Breast epithelium (tissue), 4 donors: ENCODE results near the gene KRT5. TPM values are rescaled to one million over a fixed set of nuclear protein-coding genes. Genes with fewer than 3 reads are reported as not detected.
"Not testable (repeated sequence)": the region's sequence is repeated elsewhere in the genome, so short reads cannot be mapped to it uniquely, and the experiment has no call there.

Experiments
- DNase-seq, 2 donors: peaks; one replicate each; pipeline ENCODE4 v3.0.0-alpha.2; 2019; ENCODE audit warnings: low spot score in 2 of 2
- H3K27ac ChIP-seq, 2 donors: fragments of 200-600 bp; sonication (generic) in 1 of 2; one replicate each; pipeline ENCODE4 v1.5.1; 2016 to 2019; ENCODE audit warnings: mild to moderate bottlenecking in 1 of 2
- H3K27me3 ChIP-seq, 2 donors: fragments of 200-600 bp; sonication (generic) in 1 of 2; one replicate each; pipeline versions ENCODE4 v1.5.1 to v1.6.0; 2017 to 2019; ENCODE audit warnings: control low read depth in 1 of 2, mild to moderate bottlenecking in 1 of 2
- H3K36me3 ChIP-seq: fragments of 200-600 bp; one replicate; pipeline ENCODE4 v1.5.1; 2019
- H3K4me1 ChIP-seq, 2 donors: fragments of 200-600 bp; sonication (generic); one replicate each; pipeline ENCODE4 v1.5.1; 2016 to 2019; ENCODE audit warnings: control low read depth in 1 of 2
- H3K4me3 ChIP-seq, 3 donors: fragments of 200-600 bp; sonication (generic); 1 replicate in 2 of 3; 2 replicates in 1 of 3; pipeline ENCODE4 v1.5.1; 2016 to 2019; ENCODE audit warnings: mild to moderate bottlenecking in 3 of 3, moderate library complexity in 2 of 3
- H3K9me3 ChIP-seq, 2 donors: fragments of 200-600 bp; sonication (generic) in 1 of 2; one replicate each; pipeline ENCODE4 v1.5.1; 2016 to 2019; ENCODE audit warnings: control low read depth in 1 of 2
- CTCF ChIP-seq, 3 donors: fragments of 450-650 bp; IDR thresholded peaks; one replicate each; pipeline ENCODE4 v1.5.1; 2016 to 2017; ENCODE audit warnings: antibody characterized with exemption in 3 of 3, mild to moderate bottlenecking in 3 of 3, moderate library complexity in 3 of 3
- POLR2A ChIP-seq: fragments of 450-650 bp; IDR thresholded peaks from one replicate; pipeline ENCODE4 v1.6.1; 2016; ENCODE audit warnings: antibody characterized with exemption, mild to moderate bottlenecking, moderate library complexity
- POLR2AphosphoS5 ChIP-seq, 3 donors: sonication (generic); formaldehyde crosslinking; IDR thresholded peaks; one replicate each; pipeline ENCODE4 v1.6.1; 2017; ENCODE audit warnings: antibody characterized with exemption in 3 of 3
- intact Hi-C: fragments of 100-400 bp; cut with DNase I; formaldehyde crosslinking; loops from one replicate; pipeline ENCODE4 v1.15.1; 2023; ENCODE audit warnings: low total_unique reads
- total RNA-seq, 3 donors: library from RNA; depleted of rRNA; stranded (reverse); fragments of >200 nt; gene quantifications; one replicate each; pipeline ENCODE4 v1.1.0, GENCODE V29; 2016

KRT5 gene
- total RNA-seq, 3 donors from 2014 or later: 4.3 to 464 (median 413) TPM

- no peak for DNase-seq
- no peaks in the 10 kb centered on the region for H3K9me3 ChIP-seq
- H3K4me3 ChIP-seq: no peak overlapping the region
- TF ChIP-seq POLR2AphosphoS5 (IDR thresholded peaks at IDR 0.05) (no peak), CTCF (IDR thresholded peaks at IDR 0.05) (no peak), POLR2A (no peak)
- no peaks in the 10 kb centered on the region for H3K36me3 ChIP-seq
- H3K4me1 ChIP-seq: no peaks in the 10 kb centered on the region
- no peaks in the 10 kb centered on the region for H3K27me3 ChIP-seq
- H3K27ac ChIP-seq: no peak overlapping the region
- intact Hi-C loops: loop anchor here (10.0 kb wide), 1 partner anchor 642 kb away; no protein-coding TSS in a partner anchor
Observed at GRCh38 chr12:52502877-52503276, 17.3 kb downstream of the KRT5 start.

GRCh38 chr12:52501490-52501889, 18.7 kb downstream of the KRT5 start:
- DNase-seq: no peak
- no peak overlapping the region for H3K4me3 ChIP-seq
- TF ChIP-seq CTCF (IDR thresholded peaks at IDR 0.05): no peak
- no peak for TF ChIP-seq POLR2A
- TF ChIP-seq POLR2AphosphoS5 (IDR thresholded peaks at IDR 0.05): no peak
- H3K27ac ChIP-seq: no peak overlapping the region
- no peaks in the 10 kb centered on the region for H3K27me3 ChIP-seq
- peaks cover 0 to 1% of the 10 kb centered on the region in 2 donors for H3K4me1 ChIP-seq
- no peaks in the 10 kb centered on the region for H3K36me3 ChIP-seq
- intact Hi-C loops: loop anchor here (10.0 kb wide), 1 partner anchor 643 kb away; no protein-coding TSS in a partner anchor
- no peaks in the 10 kb centered on the region for H3K9me3 ChIP-seq

- peaks cover 0 to 11% of the 10 kb centered on the region in 2 donors for H3K4me1 ChIP-seq
- intact Hi-C loops: loop anchor here (10.0 kb wide), 1 partner anchor 644 kb away; no protein-coding TSS in a partner anchor
- H3K27ac ChIP-seq, H3K9me3 ChIP-seq, H3K4me3 ChIP-seq, H3K36me3 ChIP-seq, H3K27me3 ChIP-seq, DNase-seq: not testable (repeated sequence)
Observed at GRCh38 chr12:52500574-52500973, 19.6 kb downstream of the KRT5 start.

GRCh38 chr12:52499806-52500560, 20.2 kb downstream of the KRT5 start:
- no peaks in the 10 kb centered on the region for H3K36me3 ChIP-seq
- DNase-seq: no peak
- no peaks in the 10 kb centered on the region for H3K9me3 ChIP-seq
- intact Hi-C loops: loop anchor here (10.0 kb wide), 1 partner anchor 645 kb away; no protein-coding TSS in a partner anchor
- H3K27me3 ChIP-seq: no peaks in the 10 kb centered on the region
- peaks cover 2 to 15% of the 10 kb centered on the region in 2 donors for H3K4me1 ChIP-seq
- H3K27ac ChIP-seq: no peak overlapping the region
- TF ChIP-seq POLR2AphosphoS5 (IDR thresholded peaks at IDR 0.05) (no peak), POLR2A (no peak), CTCF (IDR thresholded peaks at IDR 0.05) (no peak)
- H3K4me3 ChIP-seq: no peak overlapping the region

GRCh38 chr12:52498946-52499345, 21.2 kb downstream of the KRT5 start:
- Histone ChIP-seq H3K27ac (no peak overlapping the region), H3K36me3 (no peaks in the 10 kb centered on the region), H3K4me3 (no peak overlapping the region), H3K27me3 (no peaks in the 10 kb centered on the region), H3K4me1 (peaks cover 4 to 26% of the 10 kb centered on the region in 2 donors), H3K9me3 (no peaks in the 10 kb centered on the region)
- intact Hi-C loops: no loop called here
- DNase-seq: no peak
- TF ChIP-seq POLR2A (no peak), CTCF (IDR thresholded peaks at IDR 0.05) (no peak), POLR2AphosphoS5 (IDR thresholded peaks at IDR 0.05) (no peak)
